Measurements from ENCODE around the gene CLDN25.
"Not testable (repeated sequence)": the region's sequence is repeated elsewhere in the genome, so short reads cannot be mapped to it uniquely, and the experiment has no call there.

Gene CLDN25

DNA sequence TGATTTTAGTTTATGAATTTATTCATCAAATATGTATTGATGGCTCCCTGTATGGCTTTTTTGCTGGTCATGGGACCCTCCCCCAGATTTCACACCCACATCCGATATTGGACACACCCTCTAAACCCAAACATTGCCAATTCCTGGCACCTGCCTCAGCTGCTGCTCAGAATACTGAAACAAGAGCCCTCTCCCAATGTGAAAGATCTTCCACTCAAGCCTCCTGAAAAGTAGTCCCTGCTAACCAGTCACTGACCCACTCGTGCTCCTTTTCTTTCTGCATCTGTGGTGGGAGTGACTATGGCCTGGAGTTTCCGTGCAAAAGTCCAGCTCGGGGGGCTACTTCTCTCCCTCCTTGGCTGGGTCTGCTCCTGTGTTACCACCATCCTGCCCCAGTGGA, at the start of gene CLDN25:
CLDN25 (plus strand) TSS at position 301 of the 400 bp plus-strand sequence; CDS start at position 301, 0 bp downstream.
- FAIRE-seq, result no peak

DNA sequence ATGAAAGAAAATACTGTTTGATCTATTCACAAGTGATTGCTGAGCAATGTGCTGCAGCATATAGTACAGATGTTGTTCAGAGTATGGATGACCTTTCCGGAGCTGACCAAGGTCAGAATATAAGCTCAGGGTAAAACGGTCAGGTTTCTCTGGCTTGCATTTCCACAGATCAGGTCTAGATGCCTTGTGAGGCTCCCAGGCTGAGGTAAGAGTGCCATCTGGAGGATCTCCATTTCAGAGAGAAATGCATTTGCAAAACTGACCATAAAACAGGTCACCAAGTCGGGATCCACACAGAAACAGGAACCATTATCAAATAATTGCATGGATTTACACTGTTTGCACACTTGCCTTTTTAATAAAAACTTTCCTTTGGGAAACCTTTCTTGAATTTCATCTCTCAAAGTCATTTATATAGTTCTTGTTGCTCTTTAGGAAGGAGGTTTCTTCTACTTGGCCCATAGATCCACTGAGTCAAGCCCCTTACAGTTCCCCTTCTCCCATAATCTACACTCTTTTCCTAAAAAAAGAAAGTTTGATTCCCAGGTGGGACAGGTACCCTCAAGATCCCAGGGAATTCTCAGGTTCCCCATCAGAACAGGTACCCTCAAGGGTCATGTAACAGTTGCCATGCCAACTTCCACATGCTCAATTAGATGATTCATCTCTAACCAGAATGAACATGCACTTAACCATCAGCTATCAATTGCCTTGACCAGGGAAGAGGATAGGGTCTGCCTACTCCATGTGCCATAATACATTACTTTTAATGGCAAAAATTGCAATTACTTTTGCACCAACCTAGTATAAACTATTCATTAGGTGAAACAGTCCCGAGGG, 48.5 kb upstream of the CLDN25 start:
- peak; percentile 80 for FAIRE-seq

DNA sequence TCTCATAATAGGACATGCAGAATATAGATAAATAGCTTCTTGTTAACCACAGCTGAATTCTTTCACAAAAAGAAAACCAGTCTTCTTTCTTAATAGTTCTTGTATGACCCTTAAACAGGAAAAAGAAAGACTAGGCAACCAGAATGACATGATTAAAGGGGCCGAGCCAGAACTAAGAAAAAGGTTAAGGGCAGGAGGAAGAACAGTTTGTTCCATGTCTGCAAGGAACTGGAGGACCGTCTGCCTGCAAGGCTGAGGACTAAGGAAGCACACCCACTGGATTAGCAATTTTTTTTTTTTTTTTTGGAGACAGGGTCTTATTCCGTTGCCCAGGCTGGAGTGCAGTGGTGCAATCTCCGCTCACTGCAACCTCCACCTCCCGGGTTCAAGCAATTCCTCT, 47.5 kb upstream of the CLDN25 start:
- no peak for FAIRE-seq

DNA sequence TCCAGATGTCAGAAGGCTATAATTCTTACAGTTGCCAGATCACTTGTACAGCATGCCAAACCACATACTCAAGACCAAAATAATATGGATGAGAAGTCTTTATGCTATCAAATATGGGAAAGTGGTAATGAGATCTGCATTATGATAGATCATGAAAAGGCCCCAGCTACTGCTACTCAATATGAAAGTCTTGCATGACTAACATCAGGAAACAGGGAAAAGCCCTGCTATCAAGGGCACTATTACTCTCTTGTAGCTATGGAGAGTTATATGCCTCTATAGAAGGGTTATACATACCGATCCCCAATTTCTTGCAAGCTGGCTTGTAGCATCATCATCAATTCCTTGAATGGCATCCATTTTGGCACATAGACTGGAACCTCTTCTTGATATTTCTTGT, 43.3 kb upstream of the CLDN25 start:
- FAIRE-seq, result no peak

DNA sequence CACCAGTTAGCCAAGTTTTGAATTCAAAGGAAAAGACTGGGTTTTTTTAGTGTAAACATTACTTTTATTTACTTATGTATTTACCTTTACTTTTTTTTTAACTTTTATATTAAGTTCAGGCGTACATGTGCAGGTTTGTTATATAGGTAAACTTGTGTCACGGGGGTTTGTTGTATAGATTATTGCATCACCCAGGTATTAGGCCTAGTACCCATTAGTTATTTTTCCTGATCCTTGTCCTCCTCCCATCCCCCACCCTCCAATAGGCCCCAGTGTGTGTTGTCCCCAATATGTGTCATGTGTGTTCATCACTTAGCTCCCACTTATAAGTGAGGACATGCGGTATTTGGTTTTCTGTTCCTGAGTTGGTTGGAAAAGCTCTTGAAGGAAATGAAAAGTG, 26.7 kb upstream of the CLDN25 start:
- FAIRE-seq, result no peak

DNA sequence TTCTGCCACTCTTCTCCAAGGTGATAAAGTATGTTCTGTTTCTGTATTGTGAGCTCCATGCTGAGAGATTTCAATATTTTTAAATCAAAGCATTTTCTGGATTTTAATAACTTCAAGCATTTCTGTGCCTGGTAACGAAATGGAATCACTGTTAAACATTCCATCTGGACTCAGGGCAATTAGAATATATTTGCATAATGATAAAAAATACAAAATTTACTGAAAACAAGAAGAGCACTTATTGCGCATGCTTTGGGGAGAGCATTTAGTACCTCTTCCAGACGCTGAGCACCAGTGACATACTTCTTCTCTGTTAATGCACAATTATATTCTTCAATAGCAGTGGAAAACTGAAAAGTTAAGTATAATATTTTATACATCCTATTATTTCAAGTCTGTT, 19.4 kb upstream of the CLDN25 start:
- FAIRE-seq, result no peak

DNA sequence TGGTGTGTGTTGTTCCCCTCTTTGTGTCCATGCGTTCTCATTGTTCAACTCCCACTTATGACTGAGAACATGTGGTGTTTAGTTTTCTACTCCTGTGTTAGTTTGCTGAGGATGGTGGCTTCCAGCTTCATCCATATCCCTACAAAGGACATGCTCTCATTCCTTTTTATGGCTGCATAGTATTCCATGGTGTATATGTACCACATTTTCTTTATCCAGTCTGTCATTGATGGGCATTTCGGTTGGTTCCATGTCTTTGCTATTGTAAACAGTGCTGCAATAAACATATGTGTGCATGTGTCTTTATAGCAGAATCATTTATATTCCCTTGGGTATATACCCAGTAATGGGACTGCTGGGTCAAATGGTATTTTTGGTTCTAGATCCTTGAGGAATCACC, 16.6 kb upstream of the CLDN25 start:
- FAIRE-seq, result not testable (repeated sequence)

DNA sequence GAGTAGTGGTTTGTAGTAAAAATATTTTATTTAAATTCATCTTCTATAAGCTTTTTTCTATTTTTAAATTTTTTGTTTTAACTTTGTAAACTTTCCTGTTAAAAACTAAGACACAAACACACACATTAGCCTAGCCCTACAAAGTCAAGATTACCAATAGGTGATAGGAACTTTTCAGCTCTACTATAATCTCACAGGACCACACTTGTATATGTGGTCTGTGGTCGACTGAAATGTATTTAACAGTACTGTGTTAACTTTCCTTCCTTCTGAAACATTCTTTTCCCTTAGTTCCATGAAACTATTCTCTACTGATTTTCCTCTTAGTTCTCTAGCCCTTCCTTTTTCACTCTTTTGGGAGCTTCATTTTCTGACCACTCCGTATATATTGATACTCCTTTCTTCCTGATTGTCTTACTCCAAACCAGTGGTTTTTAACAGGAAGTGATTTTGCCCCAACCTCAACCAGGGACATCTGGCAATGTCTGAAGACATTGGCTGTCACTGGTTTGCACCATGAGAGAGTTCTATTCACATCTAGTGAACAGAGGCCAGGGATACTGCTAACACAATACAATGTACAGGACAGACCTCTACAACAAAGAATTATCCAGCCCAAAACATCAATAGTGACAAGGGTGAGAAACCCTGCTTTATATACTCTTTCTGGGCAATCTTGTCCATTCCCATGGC, 14.9 kb upstream of the CLDN25 start:
- no peak for FAIRE-seq

DNA sequence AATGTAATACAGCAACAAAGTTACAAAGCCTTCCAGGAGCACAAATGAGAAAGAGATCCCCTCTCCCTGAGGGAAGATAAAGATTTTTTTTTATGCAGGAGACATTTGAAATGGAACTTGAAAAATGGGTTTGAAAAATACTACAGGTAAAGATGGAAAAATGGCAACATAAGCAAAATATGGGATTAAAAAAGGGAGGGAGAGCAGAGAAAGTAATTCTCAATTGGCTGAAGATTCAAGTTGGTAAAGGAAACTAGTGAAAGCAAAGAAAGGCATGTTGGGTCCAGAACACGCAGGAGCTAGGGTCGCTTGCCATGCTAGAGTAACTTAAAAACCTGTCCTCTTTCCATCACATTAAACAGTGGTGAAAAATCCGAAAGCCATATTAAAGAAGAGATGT, 7.6 kb upstream of the CLDN25 start:
- FAIRE-seq, result no peak

DNA sequence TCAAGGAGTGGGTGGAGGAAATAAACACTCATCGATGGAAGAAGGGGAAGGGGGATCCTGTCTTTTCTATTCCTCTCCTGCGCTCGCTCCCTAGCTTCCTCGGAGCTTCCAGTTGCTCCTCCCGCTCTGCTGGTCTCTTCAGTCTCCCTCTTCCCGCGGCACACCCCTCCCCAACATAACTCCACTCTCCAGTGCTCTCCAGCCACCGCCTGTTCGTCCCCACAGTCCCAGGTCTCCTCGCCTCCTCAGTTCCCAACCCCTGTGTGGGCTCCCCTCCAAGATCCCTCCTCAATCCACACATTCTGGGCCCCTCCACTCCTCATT, 6.5 kb upstream of the CLDN25 start:
- FAIRE-seq, result no peak

DNA sequence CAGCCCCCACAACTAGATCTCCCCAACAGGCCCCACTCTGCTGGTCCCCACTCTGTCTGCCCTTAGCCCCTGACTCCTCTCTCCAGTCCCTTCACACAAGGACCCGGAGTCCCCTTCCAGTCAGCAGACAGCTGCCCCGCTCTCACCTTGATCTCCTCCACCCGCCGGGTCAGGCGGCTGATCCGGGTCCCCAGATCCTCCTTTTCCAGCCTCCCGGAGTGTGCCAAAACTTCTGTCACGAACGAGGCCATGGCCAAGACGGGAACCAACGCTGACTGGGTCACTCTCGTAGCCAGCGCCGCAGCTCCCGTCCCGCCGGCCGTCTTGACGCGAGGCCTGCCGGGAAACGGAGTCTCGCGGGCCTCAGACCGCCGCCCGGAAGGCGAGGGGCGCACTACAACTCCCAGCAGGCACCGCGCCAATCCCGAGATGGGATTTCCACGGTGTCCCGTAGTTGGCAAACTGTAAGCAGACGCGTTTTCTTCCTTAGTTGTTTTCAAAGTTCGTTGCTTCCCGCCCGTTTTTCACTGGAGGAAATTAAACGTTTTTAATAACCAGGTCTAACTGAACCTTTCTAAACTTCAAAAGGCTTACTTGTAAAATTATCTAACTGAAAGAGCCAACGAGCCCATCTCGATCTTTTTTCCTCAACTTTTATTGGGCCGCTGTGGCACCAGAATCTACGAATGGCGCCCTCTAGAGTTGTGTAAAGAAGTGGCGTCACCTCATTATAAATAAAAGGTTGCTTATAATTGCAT, 6.0 kb upstream of the CLDN25 start, which contains the start of gene ZW10:
ZW10 (minus strand) TSS at position 277 of the 758 bp plus-strand sequence; CDS start at position 251, 26 bp downstream.
- peak; percentile 13 for FAIRE-seq

DNA sequence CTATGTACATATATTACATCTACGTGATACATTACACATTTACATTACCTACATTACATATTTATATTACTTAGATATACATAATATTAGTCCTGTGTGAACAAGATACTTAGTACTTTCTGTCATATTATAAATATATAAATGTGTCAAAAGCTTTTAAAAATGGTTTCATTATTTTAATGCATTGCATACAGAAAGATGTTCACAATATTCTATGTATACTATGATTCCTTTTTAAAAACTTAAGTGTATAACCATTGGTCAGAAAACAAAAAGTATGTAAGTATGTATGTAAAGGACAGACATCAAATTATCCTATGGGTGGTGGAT, 5.5 kb upstream of the CLDN25 start:
- peak; percentile 69 for FAIRE-seq

DNA sequence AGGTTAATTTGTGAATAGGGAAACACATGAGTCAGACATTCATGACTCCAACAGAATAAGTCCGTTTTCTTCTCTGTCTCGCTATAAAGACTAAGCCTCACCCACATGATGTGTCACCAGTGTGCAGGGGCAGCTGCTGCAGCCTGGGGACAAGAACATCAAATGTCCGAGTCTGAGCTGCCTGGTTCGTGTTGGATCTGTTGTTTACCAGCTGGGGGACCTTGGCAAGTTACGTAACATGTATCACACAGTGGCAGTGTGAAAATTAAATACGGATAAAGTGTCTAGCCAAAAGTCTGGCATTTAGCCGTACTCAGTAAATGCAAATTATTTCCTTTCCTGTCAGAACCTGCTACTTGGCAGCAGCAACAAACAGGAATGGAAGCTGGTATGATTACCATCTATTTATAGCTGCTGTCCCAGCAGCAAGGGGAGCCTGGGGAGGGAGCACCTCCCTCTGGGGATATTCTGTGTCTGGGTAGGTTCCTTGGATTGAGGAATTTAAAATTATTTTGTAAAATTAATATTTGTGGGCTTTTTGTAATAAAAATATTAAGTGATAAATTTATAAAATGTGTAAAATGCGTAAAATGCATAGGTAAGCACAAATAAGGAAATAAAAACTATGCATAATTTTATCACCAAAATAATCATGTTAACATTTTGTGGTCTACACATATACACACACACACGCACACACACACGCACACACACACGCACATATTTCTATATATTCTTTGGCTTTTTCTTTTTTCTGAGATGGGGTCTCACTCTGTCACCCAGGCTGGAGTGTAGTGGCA, 1.3 kb upstream of the CLDN25 start:
- FAIRE-seq, result no peak

DNA sequence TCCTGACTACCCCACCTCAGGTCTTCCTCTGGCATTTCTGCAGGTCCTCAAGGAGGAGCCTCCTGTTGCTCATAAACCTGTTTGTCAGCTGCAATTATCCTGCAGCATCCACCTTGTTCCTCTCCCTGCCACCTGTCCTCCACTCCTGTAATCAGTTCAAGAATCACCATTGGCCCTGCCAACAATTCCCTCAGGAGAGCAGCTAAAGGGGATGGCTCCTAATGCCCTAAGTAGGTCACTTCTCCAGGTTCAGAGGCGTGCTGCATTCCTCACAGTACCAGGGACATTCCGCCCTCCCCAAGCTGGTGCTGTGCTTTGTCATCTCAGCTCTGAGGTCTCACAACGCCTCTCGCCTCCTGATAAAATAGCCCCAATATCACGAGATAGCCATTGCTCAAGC, 2.1 kb downstream of the CLDN25 start:
- no peak for FAIRE-seq

DNA sequence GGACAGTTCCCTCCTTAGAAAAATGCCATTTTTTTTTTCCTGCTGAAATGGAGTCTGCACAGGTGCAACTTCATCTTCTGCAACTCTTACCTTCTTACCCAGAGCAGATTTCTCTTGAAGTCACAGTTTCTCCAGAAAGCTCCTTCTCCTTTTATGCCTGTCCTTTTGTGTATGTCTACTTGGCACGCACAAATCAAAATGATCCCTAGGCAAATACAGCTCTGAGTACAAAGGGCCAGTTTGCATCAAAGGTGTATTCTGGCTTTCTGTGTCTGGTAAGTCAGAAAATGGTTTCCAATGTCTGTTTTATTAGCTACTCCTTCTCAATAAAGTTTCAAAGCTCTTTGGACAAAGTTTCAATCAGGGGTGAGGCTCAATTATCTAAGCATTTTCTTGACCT, 2.5 kb downstream of the CLDN25 start:
- FAIRE-seq, result no peak

DNA sequence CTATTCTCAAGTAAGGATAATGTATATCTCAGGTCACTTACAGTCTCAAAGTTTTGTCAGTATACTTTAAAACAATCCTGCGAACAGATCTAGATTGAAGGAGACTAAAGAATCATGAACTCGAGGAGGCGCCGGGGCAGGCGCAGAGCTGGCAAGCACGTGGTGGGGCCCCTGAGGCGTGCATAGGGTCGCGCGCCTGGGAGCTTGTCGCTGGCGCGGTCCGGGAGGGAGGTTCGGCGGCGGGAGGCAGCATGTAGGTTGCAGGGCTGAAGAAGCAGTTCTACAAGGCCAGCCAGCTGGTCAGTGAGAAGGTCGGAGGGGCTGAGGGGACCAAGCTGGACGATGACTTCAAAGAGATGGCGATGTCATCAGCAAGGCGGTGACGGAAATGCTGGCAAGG, 9.4 kb downstream of the CLDN25 start:
- not testable (repeated sequence) for FAIRE-seq

DNA sequence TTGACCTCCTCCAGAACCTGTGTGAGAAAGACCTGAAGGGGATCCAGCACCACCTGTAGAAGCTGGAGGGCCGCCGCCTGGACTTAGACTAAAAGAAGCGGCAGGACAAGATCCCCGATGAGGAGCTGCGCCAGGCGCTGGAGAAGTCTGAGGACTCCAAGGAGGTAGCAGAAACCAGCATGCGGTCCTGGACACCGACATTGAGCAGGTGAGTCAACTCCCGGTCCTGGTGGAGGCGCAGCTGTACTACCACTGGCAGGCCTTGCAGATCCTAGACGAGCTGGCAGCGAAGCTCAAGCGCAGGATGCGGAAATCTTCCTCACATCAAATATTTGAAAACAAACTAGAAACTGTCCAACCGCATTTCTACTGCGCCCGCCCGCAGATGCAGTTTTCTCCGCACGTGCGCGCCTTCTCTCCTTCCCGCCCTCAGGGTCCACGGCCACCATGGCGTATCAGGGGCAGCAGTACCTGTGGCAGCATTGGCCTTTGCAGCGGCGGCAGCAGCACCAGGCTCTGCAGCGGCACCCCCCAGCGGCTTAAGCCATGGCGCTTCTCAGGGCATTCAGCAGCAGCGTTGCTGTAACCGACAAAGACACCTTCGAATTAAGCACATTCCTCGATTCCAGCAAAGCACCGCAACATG, 10.2 kb downstream of the CLDN25 start:
- no peak for FAIRE-seq

DNA sequence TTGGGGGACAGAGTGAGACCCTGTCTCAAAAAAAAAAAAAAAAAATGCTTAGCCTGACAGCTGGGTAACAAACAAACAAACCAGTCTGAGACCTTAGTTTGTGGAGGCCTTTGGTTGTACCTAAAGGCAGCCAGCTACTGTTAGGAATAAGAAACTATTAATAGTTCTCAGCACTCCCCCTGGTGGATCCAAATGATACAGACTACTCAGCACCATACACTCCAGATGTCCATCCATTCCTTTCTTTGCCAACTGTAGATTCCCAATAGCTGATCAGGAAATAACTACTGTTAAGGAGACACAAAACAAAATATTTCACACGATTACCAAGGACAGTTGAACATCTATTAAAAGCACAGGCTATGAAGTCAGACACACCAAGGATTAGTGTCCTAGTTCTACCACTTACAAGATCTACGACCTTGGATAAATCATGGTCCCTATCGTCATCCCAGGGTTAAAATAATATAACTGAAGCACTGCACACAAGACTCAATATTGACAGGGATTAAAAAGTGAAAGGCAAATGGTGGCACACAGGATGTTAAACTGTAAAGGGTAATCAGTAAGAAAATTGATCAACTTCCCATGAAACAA, 17.2 kb downstream of the CLDN25 start:
- FAIRE-seq, result peak; percentile 33

DNA sequence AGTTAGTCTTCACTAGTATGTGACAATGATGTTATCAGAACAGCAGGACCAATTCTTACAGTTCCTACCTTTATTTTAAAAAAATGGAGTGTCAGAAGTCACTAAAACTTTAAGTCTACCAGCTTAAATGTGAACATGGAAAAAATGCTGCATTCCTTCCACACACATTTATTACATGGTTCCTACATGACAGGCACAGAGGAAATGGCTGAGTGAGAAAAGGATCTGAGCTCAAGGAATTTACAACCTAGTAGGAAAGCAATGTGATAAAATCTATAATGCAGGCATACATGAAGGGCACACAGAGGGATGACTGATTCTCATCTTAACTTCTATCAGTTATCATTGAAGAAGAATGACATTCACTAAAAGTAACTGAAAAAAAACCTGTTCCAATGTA, 23.0 kb downstream of the CLDN25 start:
- FAIRE-seq, result no peak

DNA sequence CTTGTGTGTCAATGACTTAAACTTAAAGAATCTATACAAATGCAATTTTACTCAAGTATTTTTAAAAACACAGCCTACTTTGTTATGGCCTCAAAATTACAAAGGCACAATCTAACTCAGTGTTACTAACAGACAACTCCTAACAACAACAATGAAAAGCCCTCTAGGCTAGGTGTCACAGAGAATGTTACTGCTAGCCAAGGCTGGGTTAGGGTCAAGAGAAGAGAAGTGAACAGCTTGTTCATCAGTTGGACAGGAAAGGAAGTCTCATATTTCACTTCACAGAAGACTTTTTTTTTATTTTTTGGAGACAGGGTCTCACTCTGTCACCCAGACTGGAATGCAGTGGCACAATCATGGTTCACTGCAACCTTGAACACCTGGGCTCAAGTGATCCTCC, 26.0 kb downstream of the CLDN25 start:
- no peak for FAIRE-seq

DNA sequence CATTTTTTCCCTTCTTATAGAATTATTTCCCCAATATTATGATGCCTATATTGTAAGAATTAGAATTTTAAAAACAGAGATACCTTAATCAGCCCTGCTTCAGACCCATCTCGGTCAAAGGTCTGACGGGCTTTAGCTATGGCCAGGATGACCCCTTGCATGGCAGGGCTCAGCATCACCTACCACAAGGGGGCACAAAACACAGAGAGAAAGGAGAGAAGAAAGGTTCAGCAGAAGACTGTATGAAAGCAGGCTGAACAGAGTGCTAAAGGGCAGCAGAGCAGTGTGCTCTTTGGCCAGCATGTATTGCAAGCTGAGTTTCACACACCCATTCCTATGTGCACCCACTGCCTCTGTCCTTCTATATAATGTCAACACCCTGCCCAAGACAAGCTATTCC, 26.8 kb downstream of the CLDN25 start:
- FAIRE-seq, result no peak

DNA sequence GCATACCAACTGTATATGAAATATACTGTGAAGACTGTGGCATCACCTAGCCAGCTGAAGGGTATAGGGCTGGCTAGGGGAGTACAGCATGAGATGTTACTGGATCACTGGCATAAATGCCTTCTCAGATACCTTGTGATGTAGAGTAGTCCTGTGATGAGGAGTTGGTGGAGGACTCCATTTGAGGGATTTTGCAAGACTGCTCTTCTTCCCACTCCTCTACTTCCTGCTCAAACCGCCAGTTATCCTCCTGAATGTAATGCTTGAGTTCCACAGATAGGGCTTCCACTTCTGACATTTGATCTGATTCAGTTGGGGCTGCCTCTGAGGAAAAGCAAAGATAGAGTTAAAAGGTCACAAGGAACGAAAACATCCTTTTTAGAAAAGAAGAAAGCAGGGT, 29.3 kb downstream of the CLDN25 start:
- FAIRE-seq, result no peak

Data from islet of Langerhans (tissue), 1 donor.